ENCODE data around the gene TRPT1.

DNA sequence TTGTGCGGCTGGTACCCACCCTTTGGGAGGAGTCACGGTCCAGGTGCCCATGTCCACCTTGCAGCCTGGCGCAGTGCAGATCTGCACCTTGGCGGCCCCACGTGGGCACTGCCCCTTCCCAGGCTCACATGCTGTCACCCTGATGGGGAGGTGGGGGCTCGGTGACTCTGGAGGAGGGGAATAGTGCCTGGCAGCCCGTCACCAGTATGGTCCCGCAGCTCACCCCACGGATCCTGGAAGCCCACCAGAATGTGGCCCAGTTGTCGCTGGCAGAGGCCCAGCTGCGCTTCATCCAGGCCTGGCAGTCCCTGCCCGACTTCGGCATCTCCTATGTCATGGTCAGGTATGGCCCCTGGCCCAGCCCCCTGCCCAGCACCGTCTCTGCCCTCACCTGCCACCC, 5.2 kb downstream of the TRPT1 start:
- TF ChIP-seq GATA2 (IDR thresholded peaks at IDR 0.05; ENCODE audit: low read depth, low read length), result no peak
- no peak for TF ChIP-seq GATA3 (IDR thresholded peaks at IDR 0.05; ENCODE audit: low read depth, low read length)

Data from SH-SY5Y (cell line).